AG09319 (cell line): Measurements from ENCODE around the gene GPATCH1.

Experiments used
- DNase-seq: peaks from one replicate; pipeline ENCODE4 v3.0.0-alpha.2; 2010; ENCODE audit warnings: low read depth; ENCODE audit errors: extremely low read depth
- TF ChIP-seq, protein P1 (sequence below): IDR thresholded peaks from 2 replicates; pipeline ENCODE4 v1.5.1; 2011; ENCODE audit warnings: low read depth, mild to moderate bottlenecking, inconsistent platforms, low read length, moderate library complexity

The GPATCH1 gene

DNA sequence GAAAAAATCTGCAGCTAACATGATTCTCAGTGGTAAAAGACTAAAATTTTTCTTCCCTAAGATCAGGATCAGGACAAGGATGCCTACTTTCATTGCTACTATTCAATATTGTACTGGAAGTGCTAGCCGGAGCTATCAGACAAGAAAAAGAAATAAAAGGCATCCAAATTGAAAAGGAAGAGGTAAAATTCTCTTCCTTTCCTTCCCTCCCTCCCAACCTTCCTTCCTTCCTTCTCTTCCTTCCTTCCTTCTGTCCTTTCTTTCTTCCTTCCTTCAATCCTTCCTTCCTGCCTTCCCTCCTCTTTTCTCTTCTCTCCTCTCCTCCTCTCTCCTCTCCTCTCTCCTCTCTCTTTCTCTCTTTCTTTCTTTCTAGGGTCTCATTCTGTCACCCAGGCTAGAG, 86.5 kb downstream of the GPATCH1 start:
- no peak for DNase-seq
- TF ChIP-seq, protein P1, sequence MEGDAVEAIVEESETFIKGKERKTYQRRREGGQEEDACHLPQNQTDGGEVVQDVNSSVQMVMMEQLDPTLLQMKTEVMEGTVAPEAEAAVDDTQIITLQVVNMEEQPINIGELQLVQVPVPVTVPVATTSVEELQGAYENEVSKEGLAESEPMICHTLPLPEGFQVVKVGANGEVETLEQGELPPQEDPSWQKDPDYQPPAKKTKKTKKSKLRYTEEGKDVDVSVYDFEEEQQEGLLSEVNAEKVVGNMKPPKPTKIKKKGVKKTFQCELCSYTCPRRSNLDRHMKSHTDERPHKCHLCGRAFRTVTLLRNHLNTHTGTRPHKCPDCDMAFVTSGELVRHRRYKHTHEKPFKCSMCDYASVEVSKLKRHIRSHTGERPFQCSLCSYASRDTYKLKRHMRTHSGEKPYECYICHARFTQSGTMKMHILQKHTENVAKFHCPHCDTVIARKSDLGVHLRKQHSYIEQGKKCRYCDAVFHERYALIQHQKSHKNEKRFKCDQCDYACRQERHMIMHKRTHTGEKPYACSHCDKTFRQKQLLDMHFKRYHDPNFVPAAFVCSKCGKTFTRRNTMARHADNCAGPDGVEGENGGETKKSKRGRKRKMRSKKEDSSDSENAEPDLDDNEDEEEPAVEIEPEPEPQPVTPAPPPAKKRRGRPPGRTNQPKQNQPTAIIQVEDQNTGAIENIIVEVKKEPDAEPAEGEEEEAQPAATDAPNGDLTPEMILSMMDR = no peak

DNA sequence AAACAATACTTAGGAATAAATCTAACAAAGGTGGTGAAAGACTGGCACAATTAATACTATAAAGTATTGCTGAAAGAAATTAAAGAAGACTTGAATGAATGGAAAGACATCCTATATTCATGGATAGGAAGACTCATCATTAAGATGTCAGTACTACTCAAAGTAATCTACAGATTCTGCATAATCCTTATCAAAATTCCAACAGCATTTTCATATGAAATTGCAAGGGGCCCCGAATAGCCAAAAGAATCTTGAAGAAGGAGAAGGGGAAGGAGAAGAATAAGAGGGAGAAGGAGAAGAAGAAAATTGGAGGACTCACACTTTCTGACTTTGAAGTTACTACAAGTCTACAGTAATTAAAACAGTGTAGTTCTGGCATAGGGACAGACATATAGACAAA, 87.5 kb downstream of the GPATCH1 start:
- TF ChIP-seq, protein P1 = no peak
- no peak for DNase-seq

DNA sequence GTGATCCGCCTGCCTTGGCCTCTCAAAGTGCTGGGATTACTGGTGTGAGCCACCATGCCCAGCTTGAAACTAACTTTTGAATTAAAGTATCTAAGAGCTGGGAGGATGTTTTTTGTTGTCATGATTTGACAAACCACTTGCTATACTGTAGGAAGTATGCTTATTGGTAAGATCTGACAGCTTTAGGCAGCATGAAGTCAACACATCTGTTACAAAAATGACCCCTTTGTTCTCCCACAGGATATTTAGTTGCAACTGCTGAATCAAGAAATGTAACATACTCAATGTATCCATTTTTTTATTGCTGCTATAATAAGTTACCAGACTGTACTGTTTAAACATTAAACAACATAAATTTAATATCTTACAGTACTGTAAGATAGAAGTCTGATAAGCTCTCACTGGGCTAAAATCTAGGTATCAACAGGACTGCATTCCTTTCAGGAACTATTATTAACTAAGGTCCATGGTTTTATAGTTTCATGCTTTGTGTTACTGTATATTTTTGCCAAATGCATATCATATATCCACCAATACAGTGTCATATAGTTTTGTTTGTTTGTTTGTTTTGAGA, 90.3 kb downstream of the GPATCH1 start:
- DNase-seq = no peak
- TF ChIP-seq, protein P1 = no peak

DNA sequence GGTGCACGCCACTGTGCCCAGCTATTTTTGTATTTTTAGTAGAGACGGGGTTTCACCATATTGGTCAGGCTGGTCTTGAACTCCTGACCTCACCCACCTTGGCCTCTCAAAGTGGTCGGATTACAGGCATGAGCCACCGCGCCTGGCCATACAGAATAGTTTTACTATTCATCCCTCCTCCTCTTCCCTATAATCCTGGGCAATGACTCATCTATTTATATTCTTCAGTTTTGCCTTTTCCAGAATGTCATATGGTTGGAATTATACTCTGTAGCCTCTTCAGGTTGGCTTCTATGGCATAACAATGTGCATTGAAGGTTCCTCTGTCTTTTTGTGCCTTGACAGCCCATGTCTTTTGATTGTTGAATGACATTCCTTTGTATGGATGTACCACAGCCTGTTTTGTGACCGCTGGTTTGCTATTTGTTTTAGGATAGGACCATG, 91.0 kb downstream of the GPATCH1 start:
- TF ChIP-seq, protein P1 = no peak
- DNase-seq = no peak

DNA sequence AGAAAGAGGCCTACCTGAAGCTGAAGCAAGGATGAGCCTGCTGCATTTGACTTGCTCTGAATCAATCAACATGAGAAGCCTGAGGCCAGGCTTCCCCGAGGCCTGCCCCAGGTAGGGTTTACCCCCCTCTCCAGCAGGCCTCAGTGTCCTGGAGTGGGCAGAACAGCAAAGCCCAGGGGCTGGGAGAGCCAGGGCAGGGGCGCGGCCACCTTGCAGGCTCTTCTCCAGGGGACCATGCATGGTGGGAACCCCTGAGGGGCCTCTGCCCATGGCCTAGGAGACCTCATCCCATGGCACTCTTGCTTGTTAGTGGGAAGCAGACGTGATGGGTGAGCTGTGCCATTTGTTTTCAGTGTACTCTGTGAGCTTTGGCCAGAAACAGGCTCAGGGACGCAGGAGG, 93.2 kb downstream of the GPATCH1 start:
- no peak for DNase-seq

DNA sequence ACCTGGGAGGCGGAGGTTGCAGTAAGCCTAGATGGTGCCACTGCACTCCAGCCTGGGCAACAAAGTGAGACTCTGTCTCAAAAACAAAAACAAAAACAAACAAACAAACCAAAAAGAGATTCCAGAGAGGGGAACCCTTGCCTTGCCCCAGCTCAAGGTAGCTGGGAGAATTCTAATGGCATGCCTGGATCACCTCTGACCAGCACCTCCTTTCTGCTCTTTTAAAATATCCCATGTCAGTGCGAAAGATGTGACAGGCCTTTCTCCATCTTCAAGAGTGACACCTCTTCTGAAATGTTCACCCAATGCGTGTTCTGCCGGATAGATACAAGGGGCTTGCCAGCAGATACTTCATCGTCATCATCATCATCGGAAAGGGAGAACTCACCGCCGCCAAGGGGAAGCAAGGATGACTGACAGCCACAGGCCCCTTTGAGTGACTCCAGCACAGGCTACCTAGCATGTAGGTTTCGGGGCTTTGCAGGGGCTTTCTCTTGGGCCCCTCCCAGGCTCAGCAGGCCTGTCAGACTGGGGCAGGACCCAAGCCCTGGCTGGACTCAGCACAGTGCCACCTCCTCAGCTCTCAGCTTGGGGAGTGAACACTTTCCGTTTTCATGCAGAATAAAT, 94.3 kb downstream of the GPATCH1 start:
- DNase-seq = no peak
- TF ChIP-seq, protein P1 = no peak

More for the DNA sequence above, 93.2 kb downstream of the GPATCH1 start:
- TF ChIP-seq, protein P1 = no peak

DNA sequence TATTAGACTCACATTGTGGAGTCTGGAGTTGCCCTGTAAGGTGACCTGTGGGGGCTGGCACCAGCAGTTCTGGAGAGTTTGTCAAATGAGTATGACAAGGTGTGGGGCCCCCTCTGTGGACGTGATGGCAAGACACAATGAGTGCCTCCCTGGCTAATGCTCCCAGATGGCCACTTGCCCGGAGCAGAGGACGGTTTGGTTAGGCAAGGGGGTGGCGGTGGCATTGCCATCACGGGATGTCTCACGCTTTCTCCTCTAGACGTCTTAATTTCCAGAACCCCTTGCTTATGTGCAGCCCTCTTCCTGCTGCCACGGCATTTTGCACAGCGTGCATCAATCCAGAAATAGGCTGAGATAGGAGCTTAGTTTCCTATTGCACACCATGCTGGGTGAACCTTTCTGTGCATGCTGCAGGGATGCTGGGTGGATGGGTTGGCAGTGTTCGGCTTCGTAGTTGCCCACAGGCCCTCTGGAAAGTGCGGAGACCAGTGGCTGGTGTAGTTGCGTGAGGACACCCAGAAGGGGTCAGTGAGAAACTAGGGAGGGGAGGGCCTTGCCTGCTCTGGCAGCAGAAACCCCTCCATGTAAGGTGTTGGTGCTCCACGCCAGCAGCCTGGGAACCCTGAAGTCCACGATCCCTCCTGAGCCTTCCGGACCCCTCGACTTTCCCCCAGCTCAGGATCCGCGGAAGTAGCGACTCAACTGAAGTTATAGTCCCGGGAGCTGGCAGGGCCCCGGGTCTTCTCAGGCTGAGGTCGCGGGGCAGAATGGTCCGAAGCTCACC, 95.1 kb downstream of the GPATCH1 start:
- TF ChIP-seq, protein P1 = no peak
- DNase-seq = no peak
